GM21381 (cell line): ENCODE measurements around the gene OR52L1.
"Not testable (repeated sequence)": the region's sequence is repeated elsewhere in the genome, so short reads cannot be mapped to it uniquely, and the experiment has no call there.

ENCODE experiments used
- ATAC-seq: cut with Tn5 transposase; IDR thresholded peaks from one replicate; pipeline ENCODE4 v1.9.1; 2021; ENCODE audit warnings: mild to moderate bottlenecking, moderate library complexity; ENCODE audit not compliant: unreplicated experiment

Gene OR52L1

GRCh38 chr11:5986885-5987284 lies at the start of gene OR52L1:
OR52L1 (minus strand) TSS chr11:5986985; CDS start chr11:5986930, 55 bp downstream.
- ATAC-seq = no peak

- ATAC-seq = no peak
Observed at GRCh38 chr11:6030708-6031405, 44.1 kb upstream of the OR52L1 start, which contains the start of gene OR56A1. OR56A1 (minus strand) TSS chr11:6030758; CDS start chr11:6027692, 3,066 bp downstream.

- ATAC-seq = no peak
Observed at GRCh38 chr11:6027501-6027900, 40.7 kb upstream of the OR52L1 start.

GRCh38 chr11:6025056-6025455 lies 38.3 kb upstream of the OR52L1 start:
- no peak for ATAC-seq

DNA sequence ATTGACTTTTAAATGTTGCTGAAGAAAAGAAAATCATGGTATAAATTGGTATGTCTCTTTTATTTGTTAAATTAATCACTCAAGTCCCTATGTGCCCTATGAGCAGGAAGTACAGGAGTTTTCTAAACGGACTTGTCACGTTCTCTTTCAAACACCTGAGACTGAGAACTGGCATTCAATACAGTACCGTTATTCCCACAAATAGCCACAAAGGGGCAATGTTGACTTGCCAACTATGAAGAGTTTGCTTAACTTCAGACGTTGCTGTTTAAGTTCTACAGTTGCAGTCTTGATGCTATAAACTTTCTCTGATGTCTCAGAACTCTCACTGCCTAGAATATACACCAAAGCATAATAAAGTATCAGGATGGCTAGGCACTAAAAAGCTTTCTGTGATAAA lies 36.2 kb upstream of the OR52L1 start:
- peak; percentile 67 for ATAC-seq

DNA sequence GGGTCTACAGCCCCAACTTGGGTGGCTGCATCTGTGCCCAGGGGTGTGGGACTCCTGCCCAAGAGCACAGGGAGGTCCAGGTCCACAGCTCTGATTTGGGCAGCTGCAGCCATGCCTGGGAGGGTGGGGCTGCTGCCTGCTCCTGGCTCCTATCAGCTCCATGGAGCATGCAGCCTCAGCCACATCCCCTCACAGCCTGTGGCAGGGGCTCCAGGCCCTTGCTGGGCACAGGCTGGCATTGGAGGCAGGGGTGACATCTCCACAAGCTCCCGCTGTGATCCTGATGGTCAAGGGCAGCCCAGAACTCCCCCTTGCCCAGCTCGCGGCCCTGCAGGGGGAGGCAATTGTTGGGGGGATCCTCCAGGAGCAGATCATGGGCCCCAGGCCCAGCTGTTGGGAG lies 26.3 kb upstream of the OR52L1 start:
- no peak for ATAC-seq

DNA sequence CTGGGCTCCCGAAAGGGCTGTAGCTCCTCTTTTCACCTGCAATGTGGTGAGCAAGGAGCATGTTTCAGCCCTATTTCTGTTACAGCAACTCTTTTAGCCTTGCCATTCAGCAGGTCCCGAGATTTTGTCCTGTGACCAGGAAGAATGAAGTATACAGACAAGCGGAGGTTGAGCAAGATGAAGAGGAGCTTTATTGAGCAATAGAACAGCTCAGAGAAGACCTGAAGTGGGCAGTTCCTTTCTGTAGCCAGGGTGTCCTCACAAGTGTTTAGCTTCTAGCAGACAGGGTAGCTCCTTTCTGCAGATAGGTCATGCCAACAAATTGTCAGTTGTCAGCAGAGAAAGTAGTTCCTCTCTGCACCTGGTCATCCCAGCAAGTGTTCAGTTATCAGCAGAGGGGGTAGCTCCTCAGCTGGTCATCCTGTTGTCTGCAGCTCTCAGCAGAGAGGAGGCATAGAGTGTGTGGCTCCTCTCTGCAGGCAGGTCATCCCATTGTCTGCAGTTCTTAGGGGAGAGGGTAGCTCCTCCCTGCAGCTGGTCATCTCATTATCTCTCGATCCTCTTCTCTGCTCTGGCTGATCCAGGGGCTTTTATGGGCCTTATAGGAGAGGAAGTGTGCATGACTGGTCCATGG lies 25.4 kb upstream of the OR52L1 start:
- ATAC-seq = no peak

GRCh38 chr11:6006846-6007245 lies 20.1 kb upstream of the OR52L1 start, which contains the start of gene OR56A4:
OR56A4 (minus strand) TSS chr11:6006946; CDS start chr11:6002992, 3,954 bp downstream.
- no peak for ATAC-seq

DNA sequence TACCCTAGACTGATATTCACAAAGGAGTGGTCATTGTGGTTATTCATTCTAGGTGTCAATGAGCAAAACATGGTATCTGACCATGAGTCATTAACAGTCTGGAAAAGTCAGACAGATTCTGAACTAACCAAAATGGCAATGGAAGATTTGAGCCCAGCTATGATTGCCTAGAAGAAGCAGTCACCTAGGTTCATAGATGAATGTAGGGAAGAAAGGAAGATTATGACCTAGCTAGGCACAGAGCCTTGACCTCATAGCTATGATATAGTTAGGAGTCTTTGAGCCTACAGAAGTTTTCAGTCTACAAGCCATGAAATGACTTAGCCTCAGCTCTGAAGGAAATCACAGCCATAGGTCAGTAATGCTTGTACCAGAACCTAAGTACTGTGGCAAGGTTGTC lies 19.6 kb upstream of the OR52L1 start:
- no peak for ATAC-seq

DNA sequence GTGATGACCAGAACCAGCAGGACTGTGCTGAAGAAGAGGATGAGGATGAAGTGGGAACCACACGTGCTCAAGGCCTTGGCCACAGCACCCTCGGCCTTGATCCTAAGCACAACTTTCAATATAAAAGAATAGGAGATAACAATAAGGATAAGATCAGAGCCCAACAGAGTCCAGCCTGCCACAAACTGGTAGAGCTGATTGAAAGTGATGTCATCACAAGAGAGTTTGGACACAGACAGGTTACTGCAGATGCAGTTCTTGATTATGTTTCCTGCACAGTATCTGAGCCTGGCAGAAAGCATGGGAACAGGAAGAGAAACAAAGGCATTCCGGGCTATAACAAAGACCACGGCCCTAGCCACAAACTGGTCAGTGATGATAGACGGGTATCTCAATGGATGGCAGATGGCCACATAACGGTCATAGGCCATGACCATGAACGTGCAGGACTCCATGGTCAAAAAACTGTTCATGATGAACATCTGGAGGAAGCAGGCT lies 15.5 kb upstream of the OR52L1 start:
- ATAC-seq = no peak

- no peak for ATAC-seq
Observed at GRCh38 chr11:5994791-5995190, 8.0 kb upstream of the OR52L1 start.

GRCh38 chr11:5992604-5993251 lies 5.9 kb upstream of the OR52L1 start:
- no peak for ATAC-seq

DNA sequence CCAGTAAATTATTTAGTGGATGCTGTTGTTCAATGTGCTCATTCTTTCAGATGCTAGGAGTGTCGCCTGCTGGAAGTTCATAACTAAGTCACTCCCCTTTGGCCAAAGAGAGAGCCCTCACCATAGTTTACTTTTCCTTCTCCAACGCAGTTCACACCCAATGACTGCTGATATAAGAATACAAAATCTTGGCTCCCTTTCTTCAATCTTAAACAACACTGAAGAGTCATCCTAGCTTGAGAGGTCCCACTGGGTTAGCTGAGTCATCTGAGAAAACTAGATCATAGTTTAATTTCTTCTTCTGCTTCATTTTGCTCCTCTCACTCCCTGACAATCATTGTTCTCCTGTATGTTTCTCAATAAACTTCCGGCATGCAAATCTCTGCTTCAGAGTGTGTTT lies 5.4 kb upstream of the OR52L1 start:
- no peak for ATAC-seq

DNA sequence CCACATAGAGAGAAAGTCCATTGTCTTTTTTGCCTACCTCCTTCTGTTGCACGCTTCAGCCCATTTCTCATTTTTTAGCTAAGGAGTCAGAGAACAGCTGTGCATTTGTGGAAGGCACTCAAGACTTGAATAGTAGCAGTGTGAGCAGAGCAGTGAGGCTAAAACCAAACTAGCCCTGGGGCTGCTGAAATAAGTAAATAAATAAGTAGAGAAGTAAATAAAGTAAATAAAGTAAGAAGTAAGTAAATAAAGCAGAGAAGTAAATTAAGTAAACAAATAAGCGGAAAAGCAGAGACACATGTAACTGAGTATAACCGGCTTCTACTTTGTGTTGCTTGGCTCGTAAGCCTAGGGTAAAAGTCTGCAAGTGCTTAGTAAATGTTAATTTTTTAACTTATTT lies 2.4 kb upstream of the OR52L1 start:
- no peak for ATAC-seq

- no peak for ATAC-seq
Observed at GRCh38 chr11:5983443-5983842, 3.3 kb downstream of the OR52L1 start.

- no peak for ATAC-seq
Observed at GRCh38 chr11:5973530-5973929, 13.3 kb downstream of the OR52L1 start.

DNA sequence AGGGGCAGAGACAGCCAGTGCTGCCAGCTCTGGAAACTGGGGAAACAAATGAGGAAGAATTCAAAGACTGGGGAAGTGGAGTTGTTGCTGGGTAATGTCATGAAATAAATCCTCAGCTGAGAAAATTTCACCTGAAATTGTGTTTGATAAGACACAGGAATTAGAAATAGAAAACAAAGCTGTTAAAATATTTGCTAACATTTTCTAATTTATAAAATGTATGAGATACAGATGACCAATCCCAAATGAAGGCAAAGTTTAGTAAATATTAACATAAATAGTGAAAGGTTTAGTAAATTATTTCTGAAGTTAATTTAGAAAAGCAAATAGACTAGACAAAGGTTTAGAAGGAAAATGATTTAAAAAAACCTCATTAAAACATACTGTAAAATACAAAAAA lies 18.4 kb downstream of the OR52L1 start, which contains the start of gene OR56A5:
OR56A5 (minus strand) TSS at position 101 of the 400 bp plus-strand sequence; CDS start at position 101, 0 bp downstream.
- no peak for ATAC-seq

DNA sequence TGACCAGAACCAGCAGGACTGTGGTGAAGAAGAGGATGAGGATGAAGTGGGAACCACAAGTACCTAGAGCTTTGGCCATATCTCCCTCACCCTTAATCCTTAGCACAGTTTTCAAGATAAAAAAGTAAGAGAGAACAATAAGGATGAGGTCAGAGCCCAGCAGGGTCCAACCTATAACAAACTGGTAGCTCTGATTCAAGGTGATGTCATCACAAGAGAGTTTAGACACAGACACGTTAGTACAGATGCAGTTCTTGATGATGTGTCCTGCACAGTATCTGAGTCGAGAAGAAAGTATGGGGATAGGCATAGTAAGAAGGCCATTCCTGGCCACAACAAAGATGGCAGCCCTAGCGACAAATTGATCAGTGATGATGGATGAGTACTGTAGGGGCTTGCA lies 19.1 kb downstream of the OR52L1 start:
- ATAC-seq = no peak

GRCh38 chr11:5966958-5967357 lies 19.8 kb downstream of the OR52L1 start:
- no peak for ATAC-seq

- ATAC-seq = not testable (repeated sequence)
Observed at GRCh38 chr11:5960704-5961320, 26.0 kb downstream of the OR52L1 start.

GRCh38 chr11:5955586-5955985 lies 31.2 kb downstream of the OR52L1 start:
- no peak for ATAC-seq
